IMR-90 (cell line): Measurements from ENCODE around the gene ZNF485. TPM values are rescaled to one million over a fixed set of nuclear protein-coding genes. Genes with fewer than 3 reads are reported as not detected.
"Not testable (repeated sequence)": the region's sequence is repeated elsewhere in the genome, so short reads cannot be mapped to it uniquely, and the experiment has no call there.

ENCODE experiments used
- ATAC-seq: fragments of 200-7000 bp; cut with Tn5 transposase; 2 replicates; pipeline ENCODE4 v1.9.1; 2020; ENCODE audit warnings: low read depth, mild to moderate bottlenecking, moderate library complexity
- BruUV-seq: library from RNA; stranded (reverse); fragments of 400-500 nt; replicated peaks from 2 replicates; lab custom pipeline; 2021; lab: Mats Ljungman, UMichigan
- CTCF ChIA-PET: fragments of 300-600 bp; formaldehyde crosslinking; extraction: SDS; loops from one replicate; lab custom pipeline; 2021; ENCODE audit warnings: antibody characterized with exemption; lab: Yijun Ruan, JAX
- POLR2A ChIA-PET: fragments of 300-600 bp; sonication (Branson Sonifier 250); formaldehyde crosslinking; loops from one replicate; lab custom pipeline; 2022; ENCODE audit warnings: antibody characterized with exemption; ENCODE audit not compliant: unreplicated experiment; lab: Charles Lee
- DNase-seq: peaks from one replicate; pipeline ENCODE4 v3.0.0; 2013
- H2AFZ ChIP-seq: replicated peaks from 2 replicates; pipeline ENCODE3; 2013; ENCODE audit warnings: low read length, mild to moderate bottlenecking; ENCODE audit not compliant: poor library complexity
- H2AK5ac ChIP-seq: 2 replicates; pipeline ENCODE4 v1.6.1; 2013; ENCODE audit warnings: low read depth, low read length, inconsistent platforms
- H2AK9ac ChIP-seq: replicated peaks from 2 replicates; pipeline ENCODE3; 2013; ENCODE audit warnings: mild to moderate bottlenecking, low read depth, low read length, moderate library complexity; ENCODE audit not compliant: poor library complexity
- H2BK120ac ChIP-seq: 2 replicates; pipeline ENCODE4 v1.6.1; 2013; ENCODE audit warnings: low read depth, low read length, inconsistent platforms
- H2BK15ac ChIP-seq: 3 replicates; pipeline ENCODE4 v1.6.1; 2013; ENCODE audit warnings: low read depth, low read length, inconsistent platforms
- H2BK20ac ChIP-seq: 2 replicates; pipeline ENCODE4 v1.6.1; 2013; ENCODE audit warnings: low read depth, mild to moderate bottlenecking, inconsistent platforms, low read length, moderate library complexity
- H2BK5ac ChIP-seq: 2 replicates; pipeline ENCODE4 v1.6.1; 2013; ENCODE audit warnings: mild to moderate bottlenecking, low read depth, low read length, inconsistent platforms; ENCODE audit not compliant: poor library complexity, severe bottlenecking
- H3K14ac ChIP-seq: replicated peaks from 2 replicates; pipeline ENCODE4 v1.6.1; 2013; ENCODE audit warnings: low read depth, low read length, inconsistent platforms
- H3K18ac ChIP-seq: 2 replicates; pipeline ENCODE4 v1.6.1; 2013; ENCODE audit warnings: low read depth, low read length, control low read depth
- H3K23ac ChIP-seq: 2 replicates; pipeline ENCODE4 v1.6.1; 2013; ENCODE audit warnings: low read depth, low read length, inconsistent platforms
- H3K27ac ChIP-seq: 2 replicates; pipeline ENCODE4 v1.5.1; 2013; ENCODE audit warnings: mild to moderate bottlenecking, control low read depth, low read length; ENCODE audit not compliant: insufficient read depth
- H3K27me3 ChIP-seq: 2 replicates; pipeline ENCODE4 v1.6.1; 2013; ENCODE audit warnings: low read length; ENCODE audit not compliant: control insufficient read depth, insufficient read depth
- H3K36me3 ChIP-seq: 2 replicates; pipeline ENCODE4 v1.6.1; 2013; ENCODE audit warnings: low read length, mixed read lengths; ENCODE audit not compliant: control insufficient read depth, insufficient read depth
- H3K4ac ChIP-seq: 2 replicates; pipeline ENCODE4 v1.6.1; 2013; ENCODE audit warnings: low read depth, low read length, inconsistent platforms
- H3K4me1 ChIP-seq: 2 replicates; pipeline ENCODE4 v1.6.1; 2013; ENCODE audit warnings: low read length, mixed read lengths; ENCODE audit not compliant: control insufficient read depth, insufficient read depth
- H3K4me2 ChIP-seq: 2 replicates; pipeline ENCODE4 v1.6.1; 2013; ENCODE audit warnings: low read depth, mild to moderate bottlenecking, control low read depth, low read length, moderate library complexity
- H3K4me3 ChIP-seq: 2 replicates; pipeline ENCODE4 v1.5.1; 2013; ENCODE audit warnings: low read depth, mild to moderate bottlenecking, control low read depth, low read length, moderate library complexity; ENCODE audit not compliant: insufficient read depth
- H3K56ac ChIP-seq: 2 replicates; pipeline ENCODE4 v1.6.1; 2013; ENCODE audit warnings: low read length, inconsistent platforms; ENCODE audit not compliant: insufficient read depth; ENCODE audit errors: extremely low read depth
- H3K79me1 ChIP-seq, 2 experiments: 2 replicates each; pipeline ENCODE4 v1.6.1; 2013; ENCODE audit warnings: low read length in 2 of 2, inconsistent platforms in 1 of 2, low read depth in 1 of 2
- H3K9ac ChIP-seq: 2 replicates; pipeline ENCODE4 v1.6.1; 2013; ENCODE audit warnings: low read depth, low read length, control low read depth
- H3K9me1 ChIP-seq: 2 replicates; pipeline ENCODE4 v1.6.1; 2013; ENCODE audit warnings: low read length, inconsistent platforms; ENCODE audit not compliant: insufficient read depth
- H3K9me3 ChIP-seq: 2 replicates; pipeline ENCODE4 v1.6.1; 2013; ENCODE audit warnings: low read length; ENCODE audit not compliant: control insufficient read depth, insufficient read depth
- H4K20me1 ChIP-seq: 2 replicates; pipeline ENCODE4 v1.6.1; 2013; ENCODE audit warnings: low read length, inconsistent platforms; ENCODE audit not compliant: insufficient read depth
- H4K5ac ChIP-seq: 2 replicates; pipeline ENCODE4 v1.6.1; 2013; ENCODE audit warnings: mild to moderate bottlenecking, low read depth, low read length, control low read depth
- H4K8ac ChIP-seq, 2 experiments: 2 replicates each; pipeline ENCODE4 v1.6.1; 2013; ENCODE audit warnings: low read depth in 2 of 2, low read length in 2 of 2, control low read depth in 1 of 2, inconsistent platforms in 1 of 2
- H4K91ac ChIP-seq: 2 replicates; pipeline ENCODE4 v1.6.1; 2013; ENCODE audit warnings: low read depth, low read length, inconsistent platforms; ENCODE audit not compliant: insufficient read depth
- ELK1 ChIP-seq: fragments of 150-350 bp; IDR thresholded peaks from 2 replicates; pipeline ENCODE4 v1.6.1; 2016; ENCODE audit warnings: low read depth, mild to moderate bottlenecking, low read length, moderate library complexity, borderline replicate concordance
- FOS ChIP-seq: fragments of 150-350 bp; IDR thresholded peaks from 2 replicates; pipeline ENCODE4 v1.6.1; 2016; ENCODE audit warnings: low read depth, low read length
- MAFK ChIP-seq: IDR thresholded peaks from 2 replicates; pipeline ENCODE4 v1.6.1; 2012; ENCODE audit warnings: low read depth, low read length, improper control_type of control experiment
- WGBS, 2 experiments: methylation state at CpG; one replicate each; pipeline versions ENCODE4 v1.1.5 to v1.1.7; 2013; ENCODE audit warnings: missing lambda C conversion rate in 2 of 2; ENCODE audit not compliant: insufficient read length in 1 of 2; ENCODE audit errors: extremely low coverage in 2 of 2; 5-methylcytosine and 5-hydroxymethylcytosine counted together
- dilution Hi-C: fragments of 300-500 bp; cut with HindIII; formaldehyde crosslinking; loops from one replicate; pipeline ENCODE4 v1.14.3; 2018; ENCODE audit warnings: low sequenced_read_pairs; ENCODE audit not compliant: unreplicated experiment
- in situ Hi-C: fragments of 300-500 bp; cut with MboI; formaldehyde crosslinking; loops from 3 replicates; pipeline ENCODE4 v1.14.3; 2019; ENCODE audit warnings: low sequenced_read_pairs, inconsistent platforms, mixed read lengths
- intact Hi-C: fragments of 100-400 bp; cut with micrococcal nuclease; formaldehyde crosslinking; loops from 2 replicates; pipeline ENCODE4 v1.10.0; 2022
- polyA plus RNA-seq, 3 experiments: library from polyadenylated mRNA; depleted of rRNA; stranded (reverse); fragments of >200 nt; gene quantifications; 2 replicates each; pipeline ENCODE4 v1.2.3, GENCODE V29; 2012; ENCODE audit warnings: low replicate concordance in 1 of 3
- total RNA-seq: library from RNA; depleted of rRNA; stranded (reverse); fragments of >200 nt; gene quantifications from 2 replicates; pipeline ENCODE4 v1.2.3, GENCODE V29; 2012

The ZNF485 gene
- total and polyA plus RNA-seq, 2 of the 4 experiments (the other 2 are of a cell fraction): 1.0 to 2.2 TPM

GRCh38 chr10:43585981-43586729 is 20.1 kb upstream of the ZNF485 start:
- no peak overlapping the region for H3K14ac ChIP-seq
- no peaks in the 10 kb centered on the region; the same call in 1 of the 2 replicates for H3K27me3 ChIP-seq
- no peak overlapping the region for H2AK5ac ChIP-seq
- in situ Hi-C loops: no loop called here
- H3K4me3 ChIP-seq: no peak overlapping the region
- dilution Hi-C loops: no loop called here
- 62% methylated on average over 4 of the region's 9 CpGs; no CpG with 5 or more reads in 1 of the 2 experiments for WGBS, 2 experiments
- no peaks in the 10 kb centered on the region for H3K9me1 ChIP-seq
- ChIA-PET CTCF (no interaction called here), POLR2A (no interaction called here)
- no peaks in the 10 kb centered on the region for H3K4me1 ChIP-seq
- no peak overlapping the region for H3K18ac ChIP-seq
- ATAC-seq (no peak), DNase-seq (no peak)
- TF ChIP-seq ELK1 (no peak), FOS (no peak), MAFK (no peak)
- no peak overlapping the region for H2BK20ac ChIP-seq
- H3K4me2 ChIP-seq: no peak overlapping the region
- no peaks in the 10 kb centered on the region for H3K36me3 ChIP-seq
- no peak overlapping the region for H3K56ac ChIP-seq
- H3K27ac ChIP-seq: no peak overlapping the region
- peaks cover 2% of the 10 kb centered on the region; the same call in 1 of the 2 replicates for H3K9me3 ChIP-seq
- no peak overlapping the region for H2BK5ac ChIP-seq
- no peak overlapping the region for H3K4ac ChIP-seq
- no peak overlapping the region for H4K8ac ChIP-seq
- H4K5ac ChIP-seq: no peak overlapping the region
- no peak overlapping the region for H2BK15ac ChIP-seq
- no peak overlapping the region for H2AFZ ChIP-seq
- no peak overlapping the region for H3K9ac ChIP-seq
- H2AK9ac ChIP-seq: no peak overlapping the region
- no peaks in the 10 kb centered on the region for H4K20me1 ChIP-seq
- H4K91ac ChIP-seq: no peak overlapping the region
- no peak overlapping the region for H2BK120ac ChIP-seq
- no peak overlapping the region for H3K23ac ChIP-seq
- H3K79me1 ChIP-seq: no peaks in the 10 kb centered on the region
- intact Hi-C loops: no loop called here
- no TSS peak for BruUV-seq

- H2BK20ac ChIP-seq, BruUV-seq, POLR2A ChIA-PET, H3K4me2 ChIP-seq, H3K9ac ChIP-seq, ATAC-seq, H3K9me3 ChIP-seq, H4K5ac ChIP-seq, DNase-seq, in situ Hi-C loops, H3K9me1 ChIP-seq, H3K4me3 ChIP-seq, H2BK5ac ChIP-seq, H2AFZ ChIP-seq, H4K91ac ChIP-seq, H4K8ac ChIP-seq, CTCF ChIA-PET, H2BK120ac ChIP-seq, H2AK9ac ChIP-seq, H4K20me1 ChIP-seq, H3K27ac ChIP-seq, H3K4me1 ChIP-seq, H3K18ac ChIP-seq, intact Hi-C loops, H3K36me3 ChIP-seq, H2AK5ac ChIP-seq, H3K14ac ChIP-seq, H3K23ac ChIP-seq, H3K27me3 ChIP-seq, H2BK15ac ChIP-seq, dilution Hi-C loops, H3K79me1 ChIP-seq, H3K56ac ChIP-seq, H3K4ac ChIP-seq: not testable (repeated sequence)
- no CpG with 5 or more reads among the region's 3 CpGs for WGBS, 2 experiments
Observed at GRCh38 chr10:43586730-43587115, 19.5 kb upstream of the ZNF485 start.
